ENCODE data around the gene CDCA4. TPM values are rescaled to one million over a fixed set of nuclear protein-coding genes. Genes with fewer than 3 reads are reported as not detected.

Gene CDCA4
- total RNA-seq, 1 donor from 2014 or later, result 47.7 TPM

GRCh38 chr14:104977008-104977680 is 43.7 kb downstream of the CDCA4 start:
- H3K9me3 Mint-ChIP-seq, result no peaks in the 10 kb centered on the region
- peak overlapping the region; percentile 74 for H3K4me3 Mint-ChIP-seq (ENCODE audit: low read depth)
- peaks cover 19% of the 10 kb centered on the region for H3K27me3 Mint-ChIP-seq (ENCODE audit: low read depth)
- H3K36me3 Mint-ChIP-seq (ENCODE audit: low read depth), result no peaks in the 10 kb centered on the region
- peaks cover 5% of the 10 kb centered on the region for H3K4me1 Mint-ChIP-seq (ENCODE audit: low read depth)
- H3K27ac Mint-ChIP-seq, result no peak overlapping the region
- intact Hi-C loops (cut with micrococcal nuclease), result no loop called here
- DNase-seq (ENCODE audit: low spot score), result no peak

GRCh38 chr14:104976198-104977007 is 44.5 kb downstream of the CDCA4 start:
- intact Hi-C loops (cut with micrococcal nuclease), result loop anchor here (1.0 kb wide), 1 partner anchor 69 kb away; no protein-coding TSS in a partner anchor
- Mint-ChIP-seq H3K27me3 (ENCODE audit: low read depth) (peaks cover 19% of the 10 kb centered on the region), H3K27ac (no peak overlapping the region), H3K9me3 (no peaks in the 10 kb centered on the region), H3K36me3 (ENCODE audit: low read depth) (no peaks in the 10 kb centered on the region), H3K4me1 (ENCODE audit: low read depth) (peaks cover 5% of the 10 kb centered on the region), H3K4me3 (ENCODE audit: low read depth) (peak overlapping the region; percentile 60)
- DNase-seq (ENCODE audit: low spot score), result peak; percentile 78

- Mint-ChIP-seq H3K4me1 (ENCODE audit: low read depth) (peaks cover 5% of the 10 kb centered on the region), H3K36me3 (ENCODE audit: low read depth) (no peaks in the 10 kb centered on the region), H3K27me3 (ENCODE audit: low read depth) (peaks cover 19% of the 10 kb centered on the region), H3K4me3 (ENCODE audit: low read depth) (no peak overlapping the region), H3K9me3 (no peaks in the 10 kb centered on the region), H3K27ac (no peak overlapping the region)
- DNase-seq (ENCODE audit: low spot score), result no peak
- intact Hi-C loops (cut with micrococcal nuclease), result loop anchor here (1.0 kb wide), 1 partner anchor 70 kb away; no protein-coding TSS in a partner anchor
Measured at GRCh38 chr14:104975481-104976197, 45.2 kb downstream of the CDCA4 start.

GRCh38 chr14:104974665-104975390 is 46.1 kb downstream of the CDCA4 start:
- no peak for DNase-seq (ENCODE audit: low spot score)
- no peaks in the 10 kb centered on the region for H3K9me3 Mint-ChIP-seq
- no peaks in the 10 kb centered on the region for H3K36me3 Mint-ChIP-seq (ENCODE audit: low read depth)
- H3K27me3 Mint-ChIP-seq (ENCODE audit: low read depth), result peaks cover 17% of the 10 kb centered on the region
- no peak overlapping the region for H3K27ac Mint-ChIP-seq
- no peak overlapping the region for H3K4me3 Mint-ChIP-seq (ENCODE audit: low read depth)
- H3K4me1 Mint-ChIP-seq (ENCODE audit: low read depth), result peaks cover 5% of the 10 kb centered on the region
- intact Hi-C loops (cut with micrococcal nuclease), result no loop called here

GRCh38 chr14:104974146-104974541 is 46.7 kb downstream of the CDCA4 start:
- Mint-ChIP-seq H3K4me1 (ENCODE audit: low read depth) (peaks cover 5% of the 10 kb centered on the region), H3K27me3 (ENCODE audit: low read depth) (peaks cover 12% of the 10 kb centered on the region), H3K4me3 (ENCODE audit: low read depth) (no peak overlapping the region), H3K27ac (no peak overlapping the region), H3K36me3 (ENCODE audit: low read depth) (no peaks in the 10 kb centered on the region), H3K9me3 (no peaks in the 10 kb centered on the region)
- intact Hi-C loops (cut with micrococcal nuclease), result no loop called here
- no peak for DNase-seq (ENCODE audit: low spot score)

GRCh38 chr14:104973385-104974145 is 47.3 kb downstream of the CDCA4 start:
- Mint-ChIP-seq H3K27me3 (ENCODE audit: low read depth) (peaks cover 10% of the 10 kb centered on the region), H3K4me3 (ENCODE audit: low read depth) (no peak overlapping the region), H3K9me3 (no peaks in the 10 kb centered on the region), H3K27ac (no peak overlapping the region), H3K36me3 (ENCODE audit: low read depth) (no peaks in the 10 kb centered on the region), H3K4me1 (ENCODE audit: low read depth) (peaks cover 5% of the 10 kb centered on the region)
- intact Hi-C loops (cut with micrococcal nuclease), result no loop called here
- no peak for DNase-seq (ENCODE audit: low spot score)

GRCh38 chr14:104973135-104973384 is 47.8 kb downstream of the CDCA4 start:
- Mint-ChIP-seq H3K4me3 (ENCODE audit: low read depth) (no peak overlapping the region), H3K4me1 (ENCODE audit: low read depth) (peaks cover 5% of the 10 kb centered on the region), H3K9me3 (no peaks in the 10 kb centered on the region), H3K27me3 (ENCODE audit: low read depth) (peaks cover 9% of the 10 kb centered on the region), H3K36me3 (ENCODE audit: low read depth) (no peaks in the 10 kb centered on the region), H3K27ac (no peak overlapping the region)
- intact Hi-C loops (cut with micrococcal nuclease), result no loop called here
- no peak for DNase-seq (ENCODE audit: low spot score)

GRCh38 chr14:104972301-104973134 is 48.4 kb downstream of the CDCA4 start:
- Mint-ChIP-seq H3K36me3 (ENCODE audit: low read depth) (no peaks in the 10 kb centered on the region), H3K27me3 (ENCODE audit: low read depth) (peaks cover 6% of the 10 kb centered on the region), H3K4me1 (ENCODE audit: low read depth) (peaks cover 3% of the 10 kb centered on the region), H3K4me3 (ENCODE audit: low read depth) (no peak overlapping the region), H3K27ac (no peak overlapping the region), H3K9me3 (no peaks in the 10 kb centered on the region)
- DNase-seq (ENCODE audit: low spot score), result no peak
- intact Hi-C loops (cut with micrococcal nuclease), result no loop called here

GRCh38 chr14:104971447-104972240 is 49.2 kb downstream of the CDCA4 start:
- H3K27me3 Mint-ChIP-seq (ENCODE audit: low read depth), result peaks cover 6% of the 10 kb centered on the region
- intact Hi-C loops (cut with micrococcal nuclease), result no loop called here
- H3K9me3 Mint-ChIP-seq, result no peaks in the 10 kb centered on the region
- peaks cover 3% of the 10 kb centered on the region for H3K4me1 Mint-ChIP-seq (ENCODE audit: low read depth)
- no peaks in the 10 kb centered on the region for H3K36me3 Mint-ChIP-seq (ENCODE audit: low read depth)
- no peak overlapping the region for H3K4me3 Mint-ChIP-seq (ENCODE audit: low read depth)
- no peak for DNase-seq (ENCODE audit: low spot score)
- no peak overlapping the region for H3K27ac Mint-ChIP-seq

GRCh38 chr14:104970231-104971068 is 50.4 kb downstream of the CDCA4 start:
- Mint-ChIP-seq H3K27ac (no peak overlapping the region), H3K27me3 (ENCODE audit: low read depth) (peaks cover 3% of the 10 kb centered on the region), H3K9me3 (no peaks in the 10 kb centered on the region), H3K36me3 (ENCODE audit: low read depth) (no peaks in the 10 kb centered on the region), H3K4me3 (ENCODE audit: low read depth) (no peak overlapping the region), H3K4me1 (ENCODE audit: low read depth) (no peaks in the 10 kb centered on the region)
- DNase-seq (ENCODE audit: low spot score), result no peak
- intact Hi-C loops (cut with micrococcal nuclease), result no loop called here
